ENCODE measurements around the gene TSSK2.

Gene TSSK2

GRCh38 chr22:19181786-19182471 is 50.8 kb downstream of the TSSK2 start (continued):
- TF ChIP-seq ZNF280D (tag by site-specific recombination; IDR thresholded peaks at IDR 0.05), result no peak
- no peak for TF ChIP-seq IKZF3 (tag by site-specific recombination; IDR thresholded peaks at IDR 0.05)
- TF ChIP-seq ZNF785 (tag by site-specific recombination; IDR thresholded peaks at IDR 0.05), result no peak
